ENCODE results near the gene SPDYE2. TPM values are rescaled to one million over a fixed set of nuclear protein-coding genes. Genes with fewer than 3 reads are reported as not detected.
A peak's percentile ranks its signal among the peaks of the same experiment; 100 is the strongest.
"Not testable (repeated sequence)": the region's sequence is repeated elsewhere in the genome, so short reads cannot be mapped to it uniquely, and the experiment has no call there.

Gene SPDYE2
- total RNA-seq, 2 experiments from 2014 or later = 0.31 TPM; not detected in 1

DNA sequence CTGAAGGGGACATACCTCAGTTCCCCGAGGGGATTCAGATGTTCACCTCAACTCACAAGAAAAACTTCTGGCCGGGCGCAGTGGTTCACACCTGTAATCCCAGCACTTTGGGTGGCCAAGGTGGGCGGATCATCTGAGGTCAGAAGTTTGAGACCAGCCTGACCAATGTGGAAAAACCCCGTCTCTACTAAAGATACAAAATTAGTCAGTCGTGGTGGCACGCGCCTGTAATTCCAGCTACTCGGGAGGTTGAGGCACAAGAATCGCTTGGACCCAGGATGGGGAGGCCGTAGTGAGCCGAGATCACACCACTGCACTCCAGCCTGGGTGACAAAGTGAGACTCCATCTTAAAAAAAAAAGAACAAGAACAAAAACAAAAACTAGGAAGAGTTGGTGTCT lies 5.7 kb upstream of the SPDYE2 start:
- CTCF ChIA-PET; H3K36me3 Mint-ChIP-seq (ENCODE audit: low read depth); H3K4me3 Mint-ChIP-seq; H3K9me3 Mint-ChIP-seq (ENCODE audit: insufficient read depth); ATAC-seq; H3K27me3 Mint-ChIP-seq (ENCODE audit: low read depth); H3K4me1 Mint-ChIP-seq (ENCODE audit: low read depth); H3K27ac Mint-ChIP-seq; POLR2A ChIA-PET; DNase-seq: not testable (repeated sequence)

DNA sequence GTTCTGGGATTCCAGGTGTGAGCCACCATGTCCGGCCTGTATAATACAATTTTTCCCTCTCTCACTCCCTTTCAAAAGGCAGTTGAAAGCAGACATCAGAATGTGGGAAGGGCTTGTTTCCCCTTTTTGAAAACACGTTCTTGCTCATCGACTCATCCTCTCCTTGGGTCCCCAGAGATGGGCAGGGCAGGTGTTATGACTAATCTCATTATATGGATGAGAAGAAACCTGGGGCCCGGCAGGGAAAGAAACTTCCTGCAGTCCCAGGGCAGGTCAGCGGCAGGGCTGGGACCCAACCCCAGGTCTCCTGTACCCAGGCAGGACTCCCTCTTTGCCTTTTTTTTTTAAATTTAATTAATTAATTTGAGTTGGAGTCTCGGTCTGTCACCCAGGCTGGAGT lies 4.7 kb upstream of the SPDYE2 start:
- not testable (repeated sequence) for H3K27ac Mint-ChIP-seq

DNA sequence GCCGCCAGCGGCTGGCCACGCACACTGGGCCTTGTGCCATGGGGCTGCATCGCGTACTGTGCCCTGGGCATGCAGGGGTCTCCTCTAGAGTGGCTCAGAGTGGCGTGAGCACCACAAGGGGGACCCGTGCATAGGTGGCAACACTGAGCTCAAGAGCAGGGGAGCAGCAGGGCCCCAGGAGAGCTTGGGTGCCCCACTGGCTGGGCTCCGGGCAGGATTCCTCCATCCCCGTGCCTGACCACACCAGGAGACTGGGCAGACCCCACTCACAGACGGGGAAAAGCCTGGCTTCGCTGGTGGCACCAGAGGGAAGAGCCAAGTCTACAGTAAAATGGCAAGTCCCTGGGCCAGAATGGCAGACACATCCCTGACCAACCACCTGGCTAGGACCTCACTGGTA lies 17.6 kb downstream of the SPDYE2 start:
- POLR2A ChIA-PET; CTCF ChIA-PET; H3K4me1 Mint-ChIP-seq (ENCODE audit: low read depth); H3K36me3 Mint-ChIP-seq (ENCODE audit: low read depth); H3K9me3 Mint-ChIP-seq (ENCODE audit: insufficient read depth); H3K4me3 Mint-ChIP-seq; H3K27ac Mint-ChIP-seq; ATAC-seq; H3K27me3 Mint-ChIP-seq (ENCODE audit: low read depth); DNase-seq: not testable (repeated sequence)

More for the DNA sequence above, 4.7 kb upstream of the SPDYE2 start:
- H3K9me3 Mint-ChIP-seq (ENCODE audit: insufficient read depth); POLR2A ChIA-PET; H3K36me3 Mint-ChIP-seq (ENCODE audit: low read depth); H3K4me3 Mint-ChIP-seq; DNase-seq; CTCF ChIA-PET; H3K27me3 Mint-ChIP-seq (ENCODE audit: low read depth); ATAC-seq; H3K4me1 Mint-ChIP-seq (ENCODE audit: low read depth): not testable (repeated sequence)

DNA sequence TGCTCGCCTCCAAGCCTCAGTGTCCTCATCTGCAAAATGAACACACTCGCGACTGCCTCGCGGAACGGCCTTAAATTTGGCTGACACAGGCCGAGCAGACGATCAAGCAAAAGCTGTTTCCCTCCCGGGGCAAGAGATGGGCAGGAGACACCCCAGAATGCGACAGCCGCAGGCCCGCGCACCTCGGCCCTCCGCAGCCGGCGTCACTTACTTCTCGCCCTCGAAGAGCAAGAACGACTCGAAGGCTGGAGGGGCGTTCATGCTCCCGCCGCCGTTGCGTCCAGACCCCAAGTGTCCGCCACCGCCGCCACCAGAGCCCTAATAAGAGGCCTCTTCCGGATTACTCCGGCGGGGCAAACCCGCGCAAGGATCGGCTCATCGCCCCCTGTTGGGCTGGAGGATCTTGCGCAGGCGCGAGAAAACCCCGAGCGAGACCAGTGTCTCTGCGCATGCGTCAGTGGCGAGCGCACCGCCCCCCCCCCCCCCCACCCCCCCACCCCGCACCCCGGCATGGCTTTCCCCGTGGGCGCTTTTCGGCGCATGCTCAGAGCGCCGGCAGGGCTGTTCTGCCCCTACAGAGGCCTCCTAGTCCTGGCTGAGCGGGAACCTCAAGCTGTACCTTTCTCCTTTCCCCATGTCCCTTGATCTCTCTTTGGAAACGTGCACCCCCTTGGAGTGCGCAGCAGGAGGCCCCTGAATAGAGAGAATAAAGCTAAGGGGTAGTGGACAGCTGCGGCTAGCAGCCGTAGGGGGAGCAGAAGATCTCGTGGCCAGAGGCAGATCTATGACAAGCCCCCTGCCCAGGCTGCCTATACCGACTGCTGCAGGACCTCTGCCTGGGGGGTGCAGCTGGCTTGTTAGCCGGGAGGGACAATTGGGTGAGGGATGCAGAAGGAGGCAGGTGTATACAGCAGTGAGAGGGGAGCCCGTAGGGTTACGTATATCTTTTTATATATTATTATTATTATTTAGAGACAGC lies 21.5 kb downstream of the SPDYE2 start, which contains the start of gene POLR2J3:
Gene POLR2J3, minus strand, starts transcription at position 323 of the 979 bp plus-strand sequence. Its CDS starts 62 bp downstream, at position 261.
- H3K36me3 Mint-ChIP-seq (ENCODE audit: low read depth); H3K9me3 Mint-ChIP-seq (ENCODE audit: insufficient read depth); POLR2A ChIA-PET; H3K27me3 Mint-ChIP-seq (ENCODE audit: low read depth); H3K4me1 Mint-ChIP-seq (ENCODE audit: low read depth); CTCF ChIA-PET: not testable (repeated sequence)
- peak; percentile 100 for DNase-seq
- peak within 1 kb of the TSS; percentile 92 for H3K27ac Mint-ChIP-seq
- H3K4me3 Mint-ChIP-seq = peak within 1 kb of the TSS; percentile 89
- ATAC-seq = peak; percentile 92

DNA sequence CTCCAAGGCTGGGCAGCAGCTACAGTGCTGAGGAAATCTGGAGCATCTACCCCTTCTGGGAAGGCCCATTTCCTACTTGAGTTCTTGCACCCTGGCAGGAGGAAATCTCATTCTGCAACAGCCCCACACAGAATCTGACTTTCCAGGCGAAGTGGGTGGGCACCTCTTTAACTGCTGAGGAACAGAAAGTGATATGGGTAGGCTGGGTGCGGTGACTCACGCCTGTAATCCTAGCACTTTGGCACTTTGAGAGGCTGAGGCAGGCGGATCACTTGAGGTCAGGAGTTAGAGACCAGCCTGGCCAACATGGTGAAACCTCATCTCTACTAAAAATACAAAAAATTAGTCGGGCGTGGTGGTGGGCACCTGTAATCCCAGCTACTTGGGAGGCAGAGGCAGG lies 23.6 kb downstream of the SPDYE2 start:
- POLR2A ChIA-PET; DNase-seq; H3K9me3 Mint-ChIP-seq (ENCODE audit: insufficient read depth); ATAC-seq; H3K4me1 Mint-ChIP-seq (ENCODE audit: low read depth); H3K4me3 Mint-ChIP-seq; H3K27me3 Mint-ChIP-seq (ENCODE audit: low read depth); H3K36me3 Mint-ChIP-seq (ENCODE audit: low read depth); CTCF ChIA-PET; H3K27ac Mint-ChIP-seq: not testable (repeated sequence)

DNA sequence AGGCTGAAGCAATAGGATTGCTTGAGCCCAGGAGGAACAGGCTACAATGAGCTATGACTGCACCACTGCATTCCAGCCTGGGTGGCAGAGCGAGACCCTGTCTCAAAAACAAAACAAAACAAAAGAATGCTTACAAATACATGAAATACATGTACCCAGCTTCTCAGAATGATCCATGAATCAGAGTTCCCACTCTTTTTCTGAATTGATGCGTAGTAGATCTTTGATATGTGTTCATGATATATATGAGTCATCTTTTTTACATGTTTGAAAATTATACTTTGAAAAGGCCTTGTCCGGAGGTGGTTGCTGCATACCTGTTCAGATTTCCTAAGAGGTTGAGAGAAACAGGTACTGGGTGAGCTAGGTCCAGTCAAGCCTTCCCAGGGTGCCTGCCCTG lies 25.3 kb downstream of the SPDYE2 start:
- DNase-seq; H3K36me3 Mint-ChIP-seq (ENCODE audit: low read depth); CTCF ChIA-PET; H3K4me3 Mint-ChIP-seq; ATAC-seq; POLR2A ChIA-PET; H3K27me3 Mint-ChIP-seq (ENCODE audit: low read depth); H3K27ac Mint-ChIP-seq; H3K4me1 Mint-ChIP-seq (ENCODE audit: low read depth); H3K9me3 Mint-ChIP-seq (ENCODE audit: insufficient read depth): not testable (repeated sequence)

DNA sequence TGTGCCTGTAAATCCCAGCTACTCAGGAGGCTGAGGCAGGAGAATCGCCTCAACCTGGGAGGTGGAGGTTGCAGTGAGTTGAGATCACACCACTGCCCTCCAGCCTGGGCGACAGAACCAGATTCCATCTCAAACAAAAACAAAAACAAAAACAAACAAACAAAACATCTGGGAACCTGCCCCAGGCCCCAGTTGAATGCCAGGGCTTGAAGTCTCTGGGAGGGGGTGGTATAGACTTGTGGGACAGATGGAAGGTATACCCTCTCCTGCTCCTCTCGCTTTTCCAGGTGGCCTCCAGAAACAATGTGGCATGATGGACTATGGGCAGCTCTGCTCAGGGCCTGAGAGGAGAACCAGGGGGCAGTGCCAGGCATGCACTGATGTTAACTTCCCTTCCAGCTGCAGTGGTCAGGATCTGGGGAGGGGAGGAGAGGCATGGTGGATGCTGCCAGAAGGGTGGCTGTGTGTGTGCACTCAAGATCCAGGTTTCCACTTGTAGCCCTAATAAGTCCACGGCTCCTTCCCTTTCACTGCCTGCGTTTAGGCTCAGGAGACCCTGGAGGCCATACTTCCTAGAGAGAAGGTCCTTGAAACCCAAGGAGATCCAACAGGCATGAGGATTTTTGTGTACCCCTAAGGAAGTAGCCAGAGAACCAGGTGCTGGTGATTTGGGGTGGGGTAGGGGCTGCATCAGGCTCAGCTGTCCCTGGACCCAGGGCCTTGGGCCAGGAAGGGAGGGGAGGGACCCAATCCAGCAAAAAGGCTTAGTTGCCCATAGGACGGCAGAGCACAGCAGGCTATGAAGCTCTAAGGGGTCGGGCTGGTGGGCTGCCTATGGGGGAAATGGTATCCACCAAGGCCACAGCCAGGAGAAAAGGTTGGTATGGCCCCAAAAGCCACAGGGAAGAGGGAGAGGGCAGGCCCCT lies 26.6 kb downstream of the SPDYE2 start:
- H3K4me1 Mint-ChIP-seq (ENCODE audit: low read depth); CTCF ChIA-PET; H3K27me3 Mint-ChIP-seq (ENCODE audit: low read depth); POLR2A ChIA-PET; H3K27ac Mint-ChIP-seq; H3K9me3 Mint-ChIP-seq (ENCODE audit: insufficient read depth); H3K4me3 Mint-ChIP-seq; H3K36me3 Mint-ChIP-seq (ENCODE audit: low read depth); ATAC-seq: not testable (repeated sequence)
- peak; percentile 22 for DNase-seq

DNA sequence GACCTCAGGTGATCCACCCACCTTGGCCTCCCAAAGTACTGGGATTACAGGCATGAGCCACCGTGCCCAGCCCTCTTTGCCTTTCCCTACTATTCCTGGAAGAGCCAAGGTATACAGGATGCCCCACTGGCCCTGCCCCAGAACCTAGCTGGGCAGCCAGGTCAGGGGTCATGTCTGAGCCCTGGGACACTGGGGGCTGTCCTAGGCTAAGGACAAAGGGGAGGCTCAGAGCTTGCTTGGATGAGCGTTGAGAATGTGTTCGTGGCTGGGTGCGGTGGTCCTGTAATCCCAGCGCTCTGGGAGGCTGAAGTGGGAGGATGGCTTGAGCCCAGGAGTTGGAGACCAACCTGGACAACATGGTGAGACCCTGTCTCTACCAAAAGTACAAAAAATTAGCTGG lies 27.5 kb downstream of the SPDYE2 start:
- H3K9me3 Mint-ChIP-seq (ENCODE audit: insufficient read depth); H3K4me1 Mint-ChIP-seq (ENCODE audit: low read depth); CTCF ChIA-PET; H3K36me3 Mint-ChIP-seq (ENCODE audit: low read depth); H3K27me3 Mint-ChIP-seq (ENCODE audit: low read depth); ATAC-seq; H3K4me3 Mint-ChIP-seq; POLR2A ChIA-PET; DNase-seq; H3K27ac Mint-ChIP-seq: not testable (repeated sequence)

DNA sequence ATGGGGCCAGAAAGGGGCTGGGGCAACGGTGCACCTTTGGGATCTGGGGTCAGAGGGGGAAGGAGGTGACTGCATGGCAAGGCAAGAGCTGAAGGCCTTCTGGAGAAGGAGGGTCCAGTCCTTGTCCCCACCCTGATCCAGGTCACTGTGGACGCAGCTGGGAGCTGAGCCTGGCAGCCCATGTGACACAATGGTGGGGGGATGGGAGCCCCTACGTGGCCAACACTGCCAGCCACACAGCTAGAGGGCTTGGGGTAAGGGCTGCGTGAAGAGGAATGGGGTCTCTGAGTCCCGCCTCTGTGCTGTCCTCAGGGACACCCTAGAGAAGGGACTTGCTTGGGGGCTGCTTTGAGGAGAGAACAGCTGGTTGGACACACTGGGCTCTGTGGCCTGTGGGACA lies 30.7 kb downstream of the SPDYE2 start:
- H3K9me3 Mint-ChIP-seq (ENCODE audit: insufficient read depth); DNase-seq; POLR2A ChIA-PET; H3K4me3 Mint-ChIP-seq; CTCF ChIA-PET; H3K4me1 Mint-ChIP-seq (ENCODE audit: low read depth); H3K27me3 Mint-ChIP-seq (ENCODE audit: low read depth); H3K27ac Mint-ChIP-seq; ATAC-seq; H3K36me3 Mint-ChIP-seq (ENCODE audit: low read depth): not testable (repeated sequence)

DNA sequence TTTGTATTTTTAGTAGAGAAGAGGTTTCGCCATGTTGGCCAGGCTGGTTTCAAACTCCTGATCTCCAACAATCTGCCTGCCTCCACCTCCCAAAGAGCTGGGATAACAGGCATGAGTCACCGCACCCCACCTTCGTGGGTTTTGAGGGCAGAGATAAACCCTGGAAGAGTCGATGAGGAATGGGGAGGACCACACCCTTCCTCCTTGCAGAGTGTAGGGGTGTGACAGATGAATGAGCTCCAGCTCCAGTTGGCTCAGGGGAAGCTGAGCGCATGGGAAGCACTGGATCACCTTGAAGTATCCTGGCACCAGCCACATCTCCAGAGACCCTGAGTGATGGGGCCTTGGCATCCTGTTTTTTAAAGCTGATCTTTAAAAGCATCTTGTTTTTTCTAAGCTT lies 32.5 kb downstream of the SPDYE2 start:
- ATAC-seq; CTCF ChIA-PET; H3K27ac Mint-ChIP-seq; POLR2A ChIA-PET; H3K9me3 Mint-ChIP-seq (ENCODE audit: insufficient read depth); H3K36me3 Mint-ChIP-seq (ENCODE audit: low read depth); H3K4me3 Mint-ChIP-seq; H3K4me1 Mint-ChIP-seq (ENCODE audit: low read depth); DNase-seq; H3K27me3 Mint-ChIP-seq (ENCODE audit: low read depth): not testable (repeated sequence)

DNA sequence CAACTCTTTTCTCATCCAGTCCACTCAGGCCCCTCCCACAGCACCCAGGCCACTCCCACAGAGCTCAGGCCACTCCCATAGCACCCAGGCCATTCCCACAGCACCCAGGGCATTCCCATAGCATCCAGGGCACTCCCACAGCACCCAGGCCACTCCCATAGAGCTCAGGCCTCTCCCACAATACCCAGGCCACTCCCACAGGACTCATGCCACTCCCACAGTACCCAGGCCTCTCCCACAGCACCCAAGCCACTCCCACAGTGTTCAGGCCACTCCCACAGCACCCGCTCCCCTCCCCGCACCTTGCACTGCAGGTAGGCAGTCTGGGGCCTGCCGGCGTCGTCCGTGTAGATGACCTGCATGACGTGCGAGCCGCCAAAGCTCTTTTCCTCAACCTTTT lies 38.8 kb downstream of the SPDYE2 start:
- H3K9me3 Mint-ChIP-seq (ENCODE audit: insufficient read depth); H3K27me3 Mint-ChIP-seq (ENCODE audit: low read depth); H3K27ac Mint-ChIP-seq; H3K4me1 Mint-ChIP-seq (ENCODE audit: low read depth); CTCF ChIA-PET; H3K4me3 Mint-ChIP-seq; DNase-seq; H3K36me3 Mint-ChIP-seq (ENCODE audit: low read depth); POLR2A ChIA-PET: not testable (repeated sequence)
- peak; percentile 42 for ATAC-seq

DNA sequence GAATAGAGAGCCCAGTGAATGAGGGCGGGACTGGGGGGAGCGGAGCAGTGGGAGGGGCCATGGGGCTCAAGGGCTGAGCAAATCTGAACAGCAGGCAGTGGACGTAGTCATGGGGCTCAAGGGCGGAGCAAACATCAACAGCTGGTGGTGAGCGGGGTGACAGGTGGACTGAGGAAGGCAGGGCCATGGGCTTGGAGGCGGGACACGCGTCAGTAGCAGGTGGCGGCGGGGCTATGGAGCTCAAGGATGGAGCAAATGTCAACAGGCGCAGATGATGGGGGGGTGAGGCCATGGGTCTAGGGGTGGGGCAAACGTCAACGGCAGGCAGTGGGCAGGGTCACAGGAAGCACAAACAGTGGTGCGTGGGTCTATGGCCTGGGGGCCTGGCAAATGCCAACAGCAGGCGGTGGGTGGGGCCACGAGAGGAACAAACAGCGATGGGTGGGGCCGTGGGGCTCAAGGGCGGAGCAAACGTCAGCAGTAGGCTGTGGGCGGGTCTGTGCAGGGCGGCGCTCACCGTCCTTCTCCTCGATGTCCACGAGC lies 41.5 kb downstream of the SPDYE2 start:
- H3K4me3 Mint-ChIP-seq; CTCF ChIA-PET; H3K27ac Mint-ChIP-seq; H3K4me1 Mint-ChIP-seq (ENCODE audit: low read depth); H3K9me3 Mint-ChIP-seq (ENCODE audit: insufficient read depth); H3K27me3 Mint-ChIP-seq (ENCODE audit: low read depth); H3K36me3 Mint-ChIP-seq (ENCODE audit: low read depth); POLR2A ChIA-PET: not testable (repeated sequence)
- peak; percentile 63 for ATAC-seq
- peak; percentile 63 for DNase-seq
